Activated CD8-positive, alpha-beta T cell treated with anti-CD3 and anti-CD28 coated beads for 36 hours (primary cell): ENCODE data around the gene ATXN3. TPM values are rescaled to one million over a fixed set of nuclear protein-coding genes. Genes with fewer than 3 reads are reported as not detected.

Experiments used
- ATAC-seq: fragments of 200-7000 bp; cut with Tn5 transposase; one replicate; pipeline ENCODE4 v1.10.0; 2021; ENCODE audit warnings: mild to moderate bottlenecking, moderate library complexity
- CTCF ChIA-PET: fragments of 350-600 bp; sonication (Branson Sonifier 250); formaldehyde crosslinking; loops from one replicate; lab custom pipeline; 2021; ENCODE audit warnings: antibody characterized with exemption; lab: Charles Lee
- POLR2A ChIA-PET: fragments of 350-600 bp; sonication (Branson Sonifier 250); formaldehyde crosslinking; loops from one replicate; lab custom pipeline; 2021; ENCODE audit warnings: antibody characterized with exemption; lab: Charles Lee
- DNase-seq: peaks from one replicate; pipeline ENCODE4 v3.0.0-alpha.2; 2020
- H3K27ac Mint-ChIP-seq: one replicate; pipeline ENCODE4 v1.8.0; 2021; ENCODE audit warnings: mild to moderate bottlenecking, mixed read lengths
- H3K27me3 Mint-ChIP-seq: one replicate; pipeline ENCODE4 v1.8.0; 2021; ENCODE audit warnings: mixed read lengths
- H3K36me3 Mint-ChIP-seq: one replicate; pipeline ENCODE4 v1.8.0; 2021; ENCODE audit warnings: low read depth, mixed read lengths
- H3K4me1 Mint-ChIP-seq: one replicate; pipeline ENCODE4 v1.8.0; 2021; ENCODE audit warnings: low read depth, mixed read lengths
- H3K4me3 Mint-ChIP-seq: one replicate; pipeline ENCODE4 v1.8.0; 2021; ENCODE audit warnings: mild to moderate bottlenecking, moderate library complexity, mixed read lengths
- H3K9me3 Mint-ChIP-seq: one replicate; pipeline ENCODE4 v1.8.0; 2021; ENCODE audit warnings: mixed read lengths
- intact Hi-C: fragments of 100-400 bp; cut with micrococcal nuclease; formaldehyde crosslinking; loops from one replicate; pipeline ENCODE4 v1.10.0; 2022
- total RNA-seq, 2 experiments: library from RNA; stranded (reverse); gene quantifications; one replicate each; pipeline ENCODE4 v1.2.3, GENCODE V29; 2021
- TF ChIP-seq, protein P1 (sequence below): fragments of 200-600 bp; IDR thresholded peaks from one replicate; pipeline ENCODE4 v1.8.0; 2022; ENCODE audit warnings: antibody characterized with exemption, mild to moderate bottlenecking

Gene ATXN3
- total RNA-seq, result 10 to 100 TPM; 28.4 to 29.7 TPM

GRCh38 chr14:92106143-92106926 lies at the start of gene ATXN3:
Gene ATXN3 (minus strand): TSS chr14:92106582. CDS start chr14:92106552, 30 bp downstream.
- peaks cover 43% of the 10 kb centered on the region for H3K4me1 Mint-ChIP-seq
- TF ChIP-seq, protein P1, sequence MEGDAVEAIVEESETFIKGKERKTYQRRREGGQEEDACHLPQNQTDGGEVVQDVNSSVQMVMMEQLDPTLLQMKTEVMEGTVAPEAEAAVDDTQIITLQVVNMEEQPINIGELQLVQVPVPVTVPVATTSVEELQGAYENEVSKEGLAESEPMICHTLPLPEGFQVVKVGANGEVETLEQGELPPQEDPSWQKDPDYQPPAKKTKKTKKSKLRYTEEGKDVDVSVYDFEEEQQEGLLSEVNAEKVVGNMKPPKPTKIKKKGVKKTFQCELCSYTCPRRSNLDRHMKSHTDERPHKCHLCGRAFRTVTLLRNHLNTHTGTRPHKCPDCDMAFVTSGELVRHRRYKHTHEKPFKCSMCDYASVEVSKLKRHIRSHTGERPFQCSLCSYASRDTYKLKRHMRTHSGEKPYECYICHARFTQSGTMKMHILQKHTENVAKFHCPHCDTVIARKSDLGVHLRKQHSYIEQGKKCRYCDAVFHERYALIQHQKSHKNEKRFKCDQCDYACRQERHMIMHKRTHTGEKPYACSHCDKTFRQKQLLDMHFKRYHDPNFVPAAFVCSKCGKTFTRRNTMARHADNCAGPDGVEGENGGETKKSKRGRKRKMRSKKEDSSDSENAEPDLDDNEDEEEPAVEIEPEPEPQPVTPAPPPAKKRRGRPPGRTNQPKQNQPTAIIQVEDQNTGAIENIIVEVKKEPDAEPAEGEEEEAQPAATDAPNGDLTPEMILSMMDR, result peak; percentile 67
- ATAC-seq (peak; percentile 94), DNase-seq (peak; percentile 98)
- H3K4me3 Mint-ChIP-seq, result peak within 1 kb of the TSS; percentile 88
- ChIA-PET CTCF (interaction anchor here (0.5 to 4.5 kb wide), 24 partner anchors 13 to 1247 kb away, joined by 3 to 127 read pairs (median 3); partner anchors contain the start of genes CPSF2, NDUFB1 and TRIP11), POLR2A (interaction anchor here (0.8 to 4.2 kb wide), 9 partner anchors 9 to 408 kb away, joined by 3 to 44 read pairs (median 4); partner anchors contain the start of genes CPSF2, NDUFB1 and TRIP11)
- H3K9me3 Mint-ChIP-seq, result no peaks in the 10 kb centered on the region
- no peaks in the 10 kb centered on the region for H3K27me3 Mint-ChIP-seq
- intact Hi-C loops, result no loop called here
- peaks cover 3% of the 10 kb centered on the region for H3K36me3 Mint-ChIP-seq
- H3K27ac Mint-ChIP-seq, result peak within 1 kb of the TSS; percentile 94

GRCh38 chr14:92154283-92154942 lies 48.0 kb upstream of the ATXN3 start:
- CTCF ChIA-PET, result no interaction called here
- no peak overlapping the region for H3K4me3 Mint-ChIP-seq
- peaks cover 42% of the 10 kb centered on the region for H3K36me3 Mint-ChIP-seq
- no peaks in the 10 kb centered on the region for H3K9me3 Mint-ChIP-seq
- TF ChIP-seq, protein P1, result no peak
- no peaks in the 10 kb centered on the region for H3K27me3 Mint-ChIP-seq
- intact Hi-C loops, result no loop called here
- ATAC-seq (no peak), DNase-seq (no peak)
- peaks cover 17% of the 10 kb centered on the region for H3K4me1 Mint-ChIP-seq
- POLR2A ChIA-PET, result no interaction called here
- peak overlapping the region; percentile 7 for H3K27ac Mint-ChIP-seq

GRCh38 chr14:92153581-92153980 lies 47.2 kb upstream of the ATXN3 start:
- intact Hi-C loops, result no loop called here
- DNase-seq (no peak), ATAC-seq (no peak)
- no peaks in the 10 kb centered on the region for H3K27me3 Mint-ChIP-seq
- H3K27ac Mint-ChIP-seq, result no peak overlapping the region
- no peak overlapping the region for H3K4me3 Mint-ChIP-seq
- H3K9me3 Mint-ChIP-seq, result no peaks in the 10 kb centered on the region
- TF ChIP-seq, protein P1, result no peak
- ChIA-PET POLR2A (no interaction called here), CTCF (interaction anchor here (1.3 kb wide), 1 partner anchor 21 kb away, joined by 4 read pairs; no protein-coding TSS in a partner anchor)
- H3K4me1 Mint-ChIP-seq, result peaks cover 17% of the 10 kb centered on the region
- H3K36me3 Mint-ChIP-seq, result peaks cover 45% of the 10 kb centered on the region

DNA sequence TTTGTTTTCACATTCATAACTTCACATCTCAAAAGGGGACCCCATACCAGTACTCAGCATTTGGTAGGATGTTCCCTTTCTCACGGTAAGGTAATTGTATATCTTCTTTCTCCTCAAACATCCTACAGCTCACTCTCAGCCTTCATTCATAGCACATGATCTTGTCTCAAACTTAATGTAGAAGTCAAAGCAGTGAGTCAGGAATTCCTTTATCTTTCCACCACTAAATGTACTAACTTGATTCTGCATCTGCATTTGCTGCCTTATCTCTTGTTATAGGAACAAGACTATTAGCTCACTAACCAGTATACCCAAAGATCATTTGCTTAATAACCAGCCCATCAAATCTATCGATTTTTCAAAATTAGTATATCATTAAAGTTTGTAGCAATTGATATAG lies 38.3 kb upstream of the ATXN3 start:
- peaks cover 39% of the 10 kb centered on the region for H3K36me3 Mint-ChIP-seq
- CTCF ChIA-PET, result no interaction called here
- POLR2A ChIA-PET, result interaction anchor here (1.0 kb wide), 1 partner anchor 22 kb away, joined by 3 read pairs; no protein-coding TSS in a partner anchor

More for the DNA sequence above, 38.3 kb upstream of the ATXN3 start:
- Mint-ChIP-seq H3K27me3 (no peaks in the 10 kb centered on the region), H3K4me1 (peaks cover 5% of the 10 kb centered on the region), H3K9me3 (no peaks in the 10 kb centered on the region), H3K4me3 (no peak overlapping the region), H3K27ac (no peak overlapping the region)
- intact Hi-C loops, result no loop called here
- DNase-seq, result no peak
- ATAC-seq, result no peak
- TF ChIP-seq, protein P1, result no peak
